AG10803 (cell line): ENCODE data around the gene ROBO1.

Experiments
- DNase-seq: peaks from one replicate; pipeline ENCODE4 v3.0.0; 2010; ENCODE audit warnings: low read depth
- H3K4me3 ChIP-seq: 2 replicates; pipeline ENCODE4 v1.5.1; 2011; ENCODE audit warnings: mild to moderate bottlenecking, low read length, control low read depth
- CTCF ChIP-seq: conservative IDR thresholded peaks from 2 replicates; pipeline ENCODE4 v1.5.1; 2011; ENCODE audit warnings: mild to moderate bottlenecking, low read length, control low read depth, inconsistent platforms

ROBO1 gene

GRCh38 chr3:78799681-78800080 lies 968.1 kb downstream of the ROBO1 start:
- no peak for TF ChIP-seq CTCF
- no peak overlapping the region for H3K4me3 ChIP-seq
- no peak for DNase-seq

- DNase-seq = peak; percentile 2
- no peak for TF ChIP-seq CTCF
- no peak overlapping the region for H3K4me3 ChIP-seq
Measured at GRCh38 chr3:78798266-78798832, 969.4 kb downstream of the ROBO1 start.

- no peak for TF ChIP-seq CTCF
- no peak for DNase-seq
- no peak overlapping the region for H3K4me3 ChIP-seq
Measured at GRCh38 chr3:78794431-78794830, 973.4 kb downstream of the ROBO1 start.

- H3K4me3 ChIP-seq = no peak overlapping the region
- TF ChIP-seq CTCF = no peak
- no peak for DNase-seq
Measured at GRCh38 chr3:78792733-78793132, 975.1 kb downstream of the ROBO1 start.

- no peak overlapping the region for H3K4me3 ChIP-seq
- TF ChIP-seq CTCF = no peak
- DNase-seq = no peak
Measured at GRCh38 chr3:78792212-78792611, 975.6 kb downstream of the ROBO1 start.

GRCh38 chr3:78791753-78792152 lies 976.0 kb downstream of the ROBO1 start:
- TF ChIP-seq CTCF = no peak
- no peak for DNase-seq

GRCh38 chr3:78788839-78789238 lies 979.0 kb downstream of the ROBO1 start:
- no peak for DNase-seq
- no peak overlapping the region for H3K4me3 ChIP-seq
- TF ChIP-seq CTCF = no peak

More at GRCh38 chr3:78791753-78792152, 976.0 kb downstream of the ROBO1 start:
- no peak overlapping the region for H3K4me3 ChIP-seq
